ENCODE results near the gene TMEM132D.

DNA sequence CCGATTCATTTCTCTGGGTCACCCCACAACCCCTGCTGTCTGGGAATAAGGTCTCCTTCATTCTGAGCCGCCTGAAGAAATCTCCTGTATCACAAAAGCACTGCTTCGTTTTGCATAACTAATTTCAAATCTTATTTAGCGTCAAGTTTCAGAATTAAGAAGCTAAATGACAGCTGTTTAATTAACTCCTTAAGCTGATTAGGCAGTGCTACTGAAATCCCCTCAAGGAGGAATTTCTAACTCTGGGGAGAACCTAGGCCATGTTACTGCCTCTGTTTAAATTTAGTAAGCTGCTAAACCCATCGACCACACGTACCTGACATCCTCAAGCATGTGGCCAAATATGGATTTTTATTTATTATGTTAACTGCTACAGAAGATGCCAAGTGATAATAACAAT, 677.0 kb downstream of the TMEM132D start:
- TF ChIP-seq, protein P1, sequence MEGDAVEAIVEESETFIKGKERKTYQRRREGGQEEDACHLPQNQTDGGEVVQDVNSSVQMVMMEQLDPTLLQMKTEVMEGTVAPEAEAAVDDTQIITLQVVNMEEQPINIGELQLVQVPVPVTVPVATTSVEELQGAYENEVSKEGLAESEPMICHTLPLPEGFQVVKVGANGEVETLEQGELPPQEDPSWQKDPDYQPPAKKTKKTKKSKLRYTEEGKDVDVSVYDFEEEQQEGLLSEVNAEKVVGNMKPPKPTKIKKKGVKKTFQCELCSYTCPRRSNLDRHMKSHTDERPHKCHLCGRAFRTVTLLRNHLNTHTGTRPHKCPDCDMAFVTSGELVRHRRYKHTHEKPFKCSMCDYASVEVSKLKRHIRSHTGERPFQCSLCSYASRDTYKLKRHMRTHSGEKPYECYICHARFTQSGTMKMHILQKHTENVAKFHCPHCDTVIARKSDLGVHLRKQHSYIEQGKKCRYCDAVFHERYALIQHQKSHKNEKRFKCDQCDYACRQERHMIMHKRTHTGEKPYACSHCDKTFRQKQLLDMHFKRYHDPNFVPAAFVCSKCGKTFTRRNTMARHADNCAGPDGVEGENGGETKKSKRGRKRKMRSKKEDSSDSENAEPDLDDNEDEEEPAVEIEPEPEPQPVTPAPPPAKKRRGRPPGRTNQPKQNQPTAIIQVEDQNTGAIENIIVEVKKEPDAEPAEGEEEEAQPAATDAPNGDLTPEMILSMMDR (IDR thresholded peaks at IDR 0.05), result no peak
- TF ChIP-seq POLR2A (IDR thresholded peaks at IDR 0.05), result no peak

Data from body of pancreas (tissue), 4 donors.